T-helper 22 cell (primary cell): ENCODE measurements around the gene BANF1.
"Not testable (repeated sequence)": the region's sequence is repeated elsewhere in the genome, so short reads cannot be mapped to it uniquely, and the experiment has no call there.

Experiments used
- DNase-seq: peaks from one replicate; pipeline ENCODE4 v3.0.0-alpha.2; 2020; ENCODE audit warnings: low read depth

The BANF1 gene

GRCh38 chr11:66011239-66011784, 9.0 kb downstream of the BANF1 start:
- no peak for DNase-seq

- DNase-seq = no peak
These were observed 9.5 kb downstream of the BANF1 start, which contains the start of gene CST6 for GRCh38 chr11:66011785-66012303. CST6 (plus strand) TSS chr11:66012008; CDS start chr11:66012045, 37 bp downstream.

DNA sequence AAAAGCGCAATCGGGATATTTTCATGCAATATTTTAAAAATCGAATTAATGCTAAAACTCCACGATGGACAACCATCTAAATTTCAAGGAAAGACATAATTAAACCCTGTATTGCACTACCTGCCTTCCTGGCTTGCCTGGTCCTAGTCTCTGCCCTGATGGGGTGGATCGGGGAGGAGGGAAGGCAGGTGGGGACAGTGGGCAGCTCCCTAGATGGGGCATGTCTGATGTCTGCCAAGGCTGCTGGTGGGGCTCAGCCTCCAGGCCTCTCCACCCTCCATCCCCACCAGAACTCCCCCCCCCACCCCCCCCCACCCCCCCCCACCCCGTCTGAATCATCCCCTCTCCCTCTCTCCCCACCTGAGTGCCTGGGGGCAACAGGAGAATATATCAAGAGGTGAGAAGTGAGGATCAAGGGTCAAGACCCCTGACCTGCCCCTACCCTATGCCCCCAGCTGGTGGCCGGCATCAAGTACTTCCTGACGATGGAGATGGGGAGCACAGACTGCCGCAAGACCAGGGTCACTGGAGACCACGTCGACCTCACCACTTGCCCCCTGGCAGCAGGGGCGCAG, 10.2 kb downstream of the BANF1 start:
- no peak for DNase-seq

- DNase-seq = no peak
These were observed 10.9 kb downstream of the BANF1 start for GRCh38 chr11:66012946-66013761.

- no peak for DNase-seq
These were observed 11.4 kb downstream of the BANF1 start for GRCh38 chr11:66013762-66014100.

DNA sequence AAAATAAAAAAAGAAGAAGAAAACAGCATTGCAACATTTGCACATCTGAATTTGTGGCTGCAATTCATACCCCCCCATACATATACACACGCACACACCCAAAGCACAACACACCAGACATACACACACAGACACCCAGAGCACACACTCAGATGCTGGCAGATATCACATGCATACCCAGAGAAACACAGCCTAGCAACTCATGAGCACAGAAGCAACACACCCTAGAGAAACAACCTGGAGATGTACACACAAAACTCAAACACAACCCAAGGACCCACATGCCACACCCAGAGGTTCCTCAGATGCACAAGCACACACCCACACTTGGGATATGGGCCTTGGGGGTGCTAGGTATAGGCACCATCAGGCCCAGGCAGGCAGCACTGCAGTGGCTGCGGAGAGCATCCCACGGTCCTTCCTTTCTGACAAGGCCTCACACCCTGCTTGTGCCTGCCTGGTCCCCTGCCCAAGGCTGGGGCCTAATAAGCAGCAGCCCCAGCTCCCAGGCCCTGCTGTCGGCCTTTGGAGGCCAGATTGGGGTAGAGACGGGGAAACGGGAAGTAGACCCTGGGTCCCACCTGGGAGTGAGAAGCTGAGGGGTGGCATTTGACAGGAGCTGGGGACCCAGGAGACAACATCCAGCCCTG, 12.6 kb downstream of the BANF1 start:
- no peak for DNase-seq

- no peak for DNase-seq
These were observed 13.2 kb downstream of the BANF1 start for GRCh38 chr11:66015454-66015881.

DNA sequence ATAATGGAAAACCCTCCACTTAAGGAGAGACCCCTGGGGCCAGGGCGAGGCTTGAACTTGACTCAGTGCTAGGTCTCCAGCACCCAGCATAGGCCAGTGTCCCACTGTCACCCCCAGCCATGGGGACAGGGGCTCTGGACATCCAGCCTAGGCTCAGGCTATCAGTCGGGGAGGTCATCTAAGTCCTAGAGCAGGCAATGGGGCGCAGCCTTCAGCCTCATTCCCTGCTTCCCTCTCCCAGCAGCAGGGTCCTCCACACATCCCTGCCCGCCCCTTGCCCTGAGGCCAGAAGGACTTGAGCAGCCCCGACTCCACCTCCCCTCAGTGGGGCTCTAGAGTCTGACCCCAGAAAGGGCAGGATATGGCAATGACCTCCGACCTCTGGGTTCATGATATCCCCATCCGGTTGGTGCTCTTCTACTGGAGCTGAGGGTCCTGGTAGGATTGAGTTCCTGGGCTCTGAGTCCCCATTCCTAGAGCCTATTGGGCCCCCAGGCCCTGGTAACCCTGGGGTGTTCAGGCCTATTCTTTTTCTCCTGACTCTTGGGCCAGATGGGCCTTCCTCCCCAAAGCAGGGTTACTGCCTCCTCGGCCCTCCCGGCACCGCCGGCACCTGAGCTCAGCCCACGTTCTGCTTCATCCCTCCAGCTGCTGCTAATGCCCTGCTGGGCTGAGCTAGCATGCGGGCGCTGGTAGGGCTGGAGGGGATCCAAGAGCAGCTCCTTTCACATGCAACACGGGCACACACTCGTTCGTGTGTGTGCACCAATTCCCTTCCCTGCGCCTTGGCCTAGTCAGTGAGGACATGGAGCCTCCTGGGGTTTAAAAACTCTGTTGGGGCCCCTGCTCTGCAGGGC, 13.9 kb downstream of the BANF1 start:
- no peak for DNase-seq

GRCh38 chr11:66016793-66017177, 14.5 kb downstream of the BANF1 start:
- DNase-seq = no peak

DNA sequence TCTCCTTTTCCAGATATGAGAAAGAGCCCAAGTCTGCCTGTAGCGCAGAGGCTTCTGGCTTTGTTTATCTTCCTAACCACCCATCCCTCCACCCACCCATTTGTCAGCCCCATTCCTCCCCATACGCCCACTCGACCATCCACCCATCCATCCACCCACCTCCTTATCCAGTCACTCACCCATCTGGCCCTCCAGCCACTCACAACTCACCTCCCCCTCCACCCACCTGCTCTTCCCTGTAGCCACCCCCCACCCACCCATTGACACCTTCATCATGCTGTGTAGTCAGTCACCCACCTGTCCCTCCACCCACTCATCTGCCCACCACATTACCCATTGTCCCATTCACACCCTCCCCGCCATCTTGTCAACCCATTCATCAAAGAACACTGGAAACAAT, 15.0 kb downstream of the BANF1 start:
- DNase-seq = no peak

- no peak for DNase-seq
These were observed 17.9 kb downstream of the BANF1 start for GRCh38 chr11:66020212-66020611.

DNA sequence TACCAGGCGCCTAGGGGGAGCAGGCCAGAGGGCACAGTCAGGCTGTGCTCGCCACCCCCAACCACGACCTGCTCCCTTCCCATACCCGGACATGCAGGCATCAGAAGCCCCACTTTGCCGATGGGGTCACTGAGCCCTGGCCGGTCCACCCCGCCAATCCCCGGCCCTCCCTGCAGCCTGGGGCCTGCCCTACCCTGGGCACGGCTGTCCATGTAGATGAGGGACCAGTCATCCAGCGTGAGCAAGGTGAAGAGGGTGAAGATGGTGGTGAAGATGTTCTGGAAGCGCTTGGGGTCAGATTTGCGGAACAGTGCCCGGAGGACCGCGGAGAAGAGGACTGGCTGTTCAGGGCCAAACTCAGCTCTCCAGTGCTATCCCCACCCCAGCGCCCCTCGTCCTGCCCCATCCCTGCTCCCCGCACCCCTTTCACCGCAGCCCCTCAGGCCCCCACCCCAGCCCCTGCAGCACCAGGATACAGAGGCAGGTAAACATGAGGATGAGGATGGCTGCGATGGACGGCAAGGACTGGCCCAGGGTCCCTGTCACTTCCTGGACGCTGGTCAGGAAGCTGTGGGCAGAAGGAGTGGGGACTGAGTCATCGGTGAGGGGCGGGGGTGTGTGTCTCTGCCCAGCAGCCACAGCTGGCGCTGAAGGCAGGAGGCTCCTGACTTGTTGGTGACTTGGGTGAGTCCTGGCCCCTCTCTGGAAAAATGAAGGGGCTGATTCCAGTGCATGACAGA, 18.5 kb downstream of the BANF1 start:
- DNase-seq = no peak

- DNase-seq = peak; percentile 32
These were observed 20.3 kb downstream of the BANF1 start for GRCh38 chr11:66022401-66023185.

DNA sequence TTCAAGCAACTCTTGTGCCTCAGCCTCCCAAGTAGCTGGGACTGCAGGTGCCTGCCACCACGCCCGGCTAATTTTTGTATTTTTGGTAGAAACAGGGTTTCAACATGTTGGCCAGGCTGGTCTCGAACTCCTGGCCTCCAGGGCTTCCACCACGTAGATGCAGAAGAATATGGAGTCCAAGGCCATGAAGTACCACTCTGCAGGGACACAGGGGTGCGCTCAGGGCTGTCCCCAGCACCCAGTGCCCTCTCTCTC, 20.8 kb downstream of the BANF1 start:
- DNase-seq = not testable (repeated sequence)

GRCh38 chr11:66026017-66026529, 23.8 kb downstream of the BANF1 start, which contains the start of gene CATSPER1:
CATSPER1 (minus strand) TSS chr11:66026479; CDS start chr11:66026379, 100 bp downstream.
- DNase-seq = no peak

DNA sequence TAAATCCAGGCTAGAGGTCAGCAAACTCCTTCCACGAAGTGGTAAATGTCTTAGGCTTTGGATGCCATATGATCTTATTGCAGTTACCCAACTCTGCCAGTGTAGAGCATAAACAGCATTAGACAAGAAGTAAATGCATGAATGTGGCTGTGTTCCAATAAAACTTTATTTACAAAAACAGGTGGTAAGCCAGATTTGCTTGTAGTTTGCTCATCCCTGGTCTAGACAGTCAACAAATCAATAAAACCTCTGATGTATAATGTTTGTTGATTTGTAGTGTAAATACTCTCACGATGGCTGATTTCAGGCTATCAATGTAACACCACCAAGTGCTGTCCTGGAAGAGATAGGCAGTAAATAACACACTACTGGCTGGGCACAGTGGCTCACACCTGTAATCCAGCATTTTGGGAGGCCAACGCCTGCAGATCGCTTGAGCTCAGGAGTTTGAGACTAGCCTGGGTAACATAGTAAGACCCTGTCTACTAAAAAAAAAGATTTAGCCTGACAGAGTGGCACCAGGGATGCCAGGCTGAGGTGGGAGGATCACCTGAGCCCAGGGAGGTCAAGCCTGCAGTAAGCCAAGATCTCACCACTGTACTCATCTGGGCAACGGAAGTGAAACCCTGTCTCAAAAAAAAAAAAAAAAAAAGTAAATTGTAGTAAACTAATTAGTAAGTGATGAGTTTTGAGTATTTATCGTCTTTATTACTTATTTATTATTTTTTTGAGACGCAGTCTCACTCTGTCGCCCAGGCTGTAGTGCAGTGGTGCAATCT, 30.8 kb downstream of the BANF1 start:
- DNase-seq = no peak

DNA sequence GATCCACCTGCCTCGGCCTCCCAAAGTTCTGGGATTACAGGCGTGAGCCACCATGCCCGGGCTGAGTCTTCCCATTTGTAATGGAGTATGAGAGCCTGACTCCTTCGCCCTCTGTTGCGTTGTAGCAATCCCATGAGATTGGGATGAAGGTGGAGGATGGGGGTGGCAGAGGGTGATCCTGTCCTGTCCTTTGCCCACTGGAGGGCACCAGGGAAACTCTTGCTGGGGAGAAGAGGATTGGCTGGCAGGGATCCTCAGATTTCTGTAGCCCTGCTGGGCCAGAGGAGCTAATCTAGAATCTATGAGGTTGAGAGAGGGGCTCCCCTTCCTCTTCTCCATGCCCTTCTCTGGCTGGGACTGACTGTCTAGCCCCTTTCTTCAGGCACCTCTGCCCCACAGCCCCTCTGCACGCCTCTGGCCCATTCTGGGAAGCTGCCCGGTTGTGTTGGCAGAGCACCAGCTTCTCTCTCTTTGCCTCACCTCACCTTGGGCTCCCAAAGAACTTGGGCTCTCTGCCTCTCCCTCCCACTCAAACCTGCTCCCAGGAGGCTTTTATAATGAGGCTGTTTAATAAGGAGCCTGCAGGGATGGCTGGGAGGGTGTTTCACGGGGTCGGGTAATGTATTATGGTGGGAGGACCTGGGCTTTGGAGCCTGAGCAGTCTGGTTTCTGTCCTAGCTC, 33.5 kb downstream of the BANF1 start:
- no peak for DNase-seq

DNA sequence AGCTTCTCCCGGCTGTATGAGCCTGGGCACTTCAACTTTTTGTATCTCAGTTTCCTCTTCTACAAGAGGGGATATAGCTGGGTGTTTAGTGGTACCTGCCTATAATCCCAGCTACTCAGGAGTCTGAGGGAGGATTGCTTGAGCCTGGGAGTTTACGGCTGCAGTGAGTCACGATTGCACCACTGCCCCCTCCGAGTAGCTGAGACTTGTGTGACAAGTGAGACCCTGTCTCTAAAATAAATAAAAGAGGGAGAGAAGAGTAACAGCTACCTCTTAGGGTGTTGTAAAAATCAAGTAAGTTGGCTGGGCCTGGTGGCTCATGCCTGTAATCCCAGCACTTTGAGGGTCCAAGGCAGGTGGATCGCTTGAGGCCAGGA, 34.0 kb downstream of the BANF1 start:
- no peak for DNase-seq

- no peak for DNase-seq
These were observed 35.0 kb downstream of the BANF1 start for GRCh38 chr11:66037327-66037726.
